ENCODE results near the gene GPC1.
A peak's percentile ranks its signal among the peaks of the same experiment; 100 is the strongest.
"Not testable (repeated sequence)": the region's sequence is repeated elsewhere in the genome, so short reads cannot be mapped to it uniquely, and the experiment has no call there.

Gene GPC1, protein sequence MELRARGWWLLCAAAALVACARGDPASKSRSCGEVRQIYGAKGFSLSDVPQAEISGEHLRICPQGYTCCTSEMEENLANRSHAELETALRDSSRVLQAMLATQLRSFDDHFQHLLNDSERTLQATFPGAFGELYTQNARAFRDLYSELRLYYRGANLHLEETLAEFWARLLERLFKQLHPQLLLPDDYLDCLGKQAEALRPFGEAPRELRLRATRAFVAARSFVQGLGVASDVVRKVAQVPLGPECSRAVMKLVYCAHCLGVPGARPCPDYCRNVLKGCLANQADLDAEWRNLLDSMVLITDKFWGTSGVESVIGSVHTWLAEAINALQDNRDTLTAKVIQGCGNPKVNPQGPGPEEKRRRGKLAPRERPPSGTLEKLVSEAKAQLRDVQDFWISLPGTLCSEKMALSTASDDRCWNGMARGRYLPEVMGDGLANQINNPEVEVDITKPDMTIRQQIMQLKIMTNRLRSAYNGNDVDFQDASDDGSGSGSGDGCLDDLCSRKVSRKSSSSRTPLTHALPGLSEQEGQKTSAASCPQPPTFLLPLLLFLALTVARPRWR

DNA sequence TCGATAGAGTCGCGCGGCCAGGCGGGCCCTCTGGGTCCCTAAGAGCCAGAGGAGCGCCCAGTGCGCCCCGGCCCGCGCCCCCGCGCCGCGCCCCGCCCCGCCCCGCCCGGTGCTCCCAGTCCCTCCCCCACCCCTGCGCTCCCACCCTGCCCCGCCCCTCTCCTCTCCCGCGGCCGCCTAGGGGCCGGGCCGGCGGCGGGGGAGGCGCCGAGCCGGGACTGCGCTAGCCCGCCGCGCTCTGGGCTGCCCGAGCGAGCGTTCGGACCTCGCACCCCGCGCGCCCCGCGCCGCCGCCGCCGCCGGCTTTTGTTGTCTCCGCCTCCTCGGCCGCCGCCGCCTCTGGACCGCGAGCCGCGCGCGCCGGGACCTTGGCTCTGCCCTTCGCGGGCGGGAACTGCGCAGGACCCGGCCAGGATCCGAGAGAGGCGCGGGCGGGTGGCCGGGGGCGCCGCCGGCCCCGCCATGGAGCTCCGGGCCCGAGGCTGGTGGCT is at the start of gene GPC1:
Gene GPC1, plus strand, starts transcription at position 207 of the 491 bp plus-strand sequence. Its CDS starts 256 bp downstream, at position 463.
- peak; percentile 58 to 85 (median 83) for DNase-seq

DNA sequence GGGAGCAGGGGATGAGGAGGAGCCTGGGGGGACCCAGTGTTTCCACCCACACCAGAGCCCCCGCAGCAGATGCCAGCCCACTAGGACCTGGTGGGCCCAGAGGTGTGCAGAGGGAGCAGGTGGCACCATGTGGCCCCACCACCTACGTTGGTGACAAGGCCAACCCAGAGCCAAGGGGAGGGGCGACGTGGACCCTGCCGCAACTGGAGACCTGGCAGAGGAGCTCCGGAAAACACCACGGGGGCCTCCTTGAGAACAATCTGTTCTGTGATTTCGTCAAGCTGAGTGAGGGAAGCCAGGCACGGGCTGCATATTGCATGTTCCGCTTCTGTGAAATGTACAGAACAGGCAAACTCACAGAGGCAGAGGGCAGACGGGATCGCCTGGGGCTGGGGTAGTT is 49.1 kb upstream of the GPC1 start:
- DNase-seq: no peak

DNA sequence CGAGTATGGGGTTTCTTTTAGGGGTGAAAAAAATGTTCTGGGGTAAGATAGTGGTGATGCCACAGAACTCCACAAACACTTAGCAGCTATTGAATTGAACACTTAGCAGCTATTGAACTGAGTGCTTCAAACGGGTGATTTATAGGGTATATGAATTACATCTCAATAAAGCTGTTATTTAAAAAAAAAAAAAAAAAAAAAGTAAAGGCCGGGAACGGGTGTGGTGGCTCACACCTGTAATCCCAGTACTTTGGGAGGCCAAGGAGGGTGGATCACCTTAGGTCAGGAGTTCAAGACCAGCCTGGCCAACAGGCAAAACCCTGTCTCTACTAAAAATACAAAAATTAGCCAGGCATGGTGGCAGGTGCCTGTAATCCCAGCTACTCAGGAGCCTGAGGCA is 48.7 kb upstream of the GPC1 start:
- DNase-seq: not testable (repeated sequence)

DNA sequence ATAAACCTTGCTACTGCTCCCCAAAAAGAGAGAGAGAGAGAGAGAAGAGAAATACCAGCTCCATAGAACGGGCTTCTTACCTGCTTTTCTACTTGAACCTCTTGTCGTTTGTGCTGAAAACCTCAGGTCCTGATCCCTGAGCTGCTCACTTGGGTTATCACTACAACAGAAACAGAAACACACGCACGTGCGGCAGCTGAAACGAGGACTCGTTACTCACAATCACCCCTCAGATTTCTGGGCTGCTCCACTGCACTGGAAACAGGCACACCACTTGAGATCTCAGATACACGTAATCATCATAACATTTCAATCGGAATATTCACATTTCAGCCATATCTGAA is 48.2 kb upstream of the GPC1 start:
- no peak for DNase-seq

DNA sequence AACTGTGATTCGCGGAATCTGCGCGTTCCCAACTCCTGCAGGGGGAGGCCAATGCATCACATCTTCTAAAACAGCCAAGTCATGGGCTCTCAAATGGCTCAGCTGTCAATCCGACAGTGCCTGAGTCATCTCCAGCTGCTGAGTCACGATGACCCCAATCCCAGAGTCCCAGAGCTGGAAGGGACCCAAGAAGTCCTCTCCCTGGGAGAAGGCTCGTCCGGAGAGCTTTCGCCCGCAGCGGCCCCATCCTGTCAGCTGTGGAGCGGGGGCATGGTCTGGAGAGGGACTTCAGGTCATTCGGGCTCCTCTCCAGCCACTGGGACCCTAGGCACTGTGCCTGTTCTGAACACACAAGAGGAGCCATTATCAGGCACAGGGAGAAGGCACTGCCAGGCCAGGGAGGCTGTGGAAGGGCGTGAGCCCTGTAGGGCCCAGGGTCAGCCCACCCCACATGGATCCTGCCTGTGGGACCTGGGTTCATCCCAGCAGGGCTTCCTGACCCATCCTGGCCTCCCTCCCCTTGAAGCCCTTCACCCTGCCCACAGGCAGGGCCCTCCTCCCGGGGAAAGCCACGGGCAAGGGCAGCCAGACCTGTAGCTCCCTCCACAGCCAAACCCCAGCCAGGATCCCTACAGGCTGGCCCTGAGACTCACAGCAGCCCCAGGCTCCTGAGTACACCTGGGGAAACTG is 47.6 kb upstream of the GPC1 start:
- no peak for DNase-seq

DNA sequence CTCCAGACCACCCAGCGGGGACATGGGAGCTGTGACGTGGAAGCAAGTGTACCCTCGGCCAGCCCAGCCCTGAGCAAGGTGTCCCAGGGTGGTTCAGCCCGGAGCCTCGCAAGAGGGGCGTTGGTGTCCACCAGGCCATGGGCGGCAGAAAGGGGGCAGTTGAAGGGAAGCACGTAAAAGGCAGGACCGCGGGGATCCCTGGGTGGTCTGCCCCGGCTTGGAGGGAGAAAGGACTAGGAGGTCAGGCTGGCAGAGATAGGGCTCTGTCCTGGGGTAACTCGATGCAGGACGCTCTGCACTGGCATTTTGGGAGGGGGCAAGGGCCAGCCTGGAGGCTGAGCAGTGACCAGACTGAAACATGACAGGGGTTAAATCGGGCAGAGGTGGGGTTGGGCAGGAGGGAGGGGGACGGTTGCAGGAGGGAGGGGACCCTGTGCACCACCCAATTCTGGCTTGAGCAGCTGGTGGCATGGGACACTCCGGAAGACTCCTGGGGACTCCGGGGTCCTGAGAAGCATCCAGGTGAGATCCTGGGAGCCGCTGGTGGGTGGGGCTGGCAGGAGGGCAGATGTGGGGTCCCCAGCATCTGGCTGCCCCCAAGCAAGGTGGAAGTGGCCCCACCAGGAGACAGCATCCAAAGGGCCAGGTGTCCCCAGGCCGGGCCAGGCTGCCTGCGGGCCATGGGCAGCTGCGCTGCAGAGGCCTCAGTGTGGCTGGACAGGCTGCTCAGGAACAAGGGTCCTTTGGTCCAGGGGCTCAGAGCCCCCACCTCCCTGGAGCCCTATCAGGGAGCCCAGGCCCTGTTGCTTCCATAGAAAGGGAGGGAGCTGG is 46.8 kb upstream of the GPC1 start:
- no peak for DNase-seq

DNA sequence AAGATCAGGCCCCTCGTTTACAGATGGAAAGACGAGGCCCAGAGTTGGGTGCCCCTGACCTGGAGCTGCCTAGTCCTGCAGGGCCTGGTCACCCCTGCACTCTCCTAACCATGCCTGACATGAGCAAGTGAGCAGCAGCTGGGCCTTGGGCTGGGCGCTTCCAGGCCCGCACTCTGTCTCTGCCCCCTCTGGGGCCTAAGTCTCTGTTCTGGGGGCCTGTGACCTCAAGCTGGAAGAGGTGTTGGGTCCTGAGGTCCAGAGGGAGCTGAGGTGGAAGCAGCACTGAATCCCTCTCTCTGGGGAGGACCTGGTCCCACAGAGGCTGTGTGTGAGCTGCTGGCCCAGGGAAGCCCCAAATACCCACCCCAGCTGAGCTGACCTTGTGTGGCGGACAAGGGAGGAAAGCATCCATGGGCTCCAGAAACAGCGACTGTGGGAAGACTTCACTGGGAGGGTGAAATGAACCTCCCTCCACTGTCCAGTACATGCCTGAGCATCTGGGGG is 46.1 kb upstream of the GPC1 start:
- DNase-seq: no peak

DNA sequence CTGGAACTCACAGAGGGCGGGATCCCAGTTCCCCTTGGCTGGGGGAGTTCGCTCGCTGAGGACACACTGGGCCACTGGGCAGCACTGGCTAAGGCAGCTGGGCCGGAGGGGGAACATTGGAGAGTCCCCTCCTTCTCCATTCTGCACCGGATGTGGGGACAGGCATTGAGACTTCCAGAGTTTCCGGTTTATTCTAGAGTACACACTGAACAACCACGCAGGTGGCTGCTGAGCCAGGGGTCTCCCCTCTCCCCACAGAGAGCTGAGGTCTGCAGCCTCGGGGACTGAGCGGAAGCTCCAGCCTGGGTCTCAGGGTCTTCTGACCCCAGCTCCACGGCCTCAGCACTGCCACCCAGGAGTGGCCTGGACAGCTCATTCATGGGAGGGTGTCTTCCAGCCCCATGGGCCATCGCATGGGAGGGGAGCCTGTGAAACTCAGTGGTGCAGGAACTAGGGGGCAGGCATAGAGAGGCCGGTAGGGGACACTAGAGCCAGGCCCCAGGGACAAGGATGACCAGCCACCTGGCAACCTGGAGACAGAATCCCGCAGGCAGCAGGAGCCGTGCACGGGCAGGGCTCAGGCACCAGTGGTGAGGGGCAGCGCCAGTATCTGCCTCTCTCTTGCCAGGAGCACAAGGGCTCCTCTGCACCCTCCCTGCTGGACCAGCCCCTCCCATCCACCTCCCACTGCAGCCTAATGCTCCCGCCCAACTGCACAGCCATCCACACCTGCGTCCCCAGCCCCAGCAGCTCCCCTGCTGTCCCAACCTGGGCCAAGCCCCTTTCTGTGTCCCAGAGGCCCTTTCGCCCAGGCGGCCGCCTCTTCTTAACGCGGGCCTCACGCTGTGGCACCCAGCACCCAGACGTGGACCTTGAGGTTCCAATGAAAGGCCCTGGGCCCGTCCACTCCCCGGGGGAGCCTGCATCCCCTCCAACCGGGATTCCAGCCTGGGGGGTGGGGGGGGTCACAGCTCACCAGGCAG is 45.1 kb upstream of the GPC1 start:
- DNase-seq: no peak

DNA sequence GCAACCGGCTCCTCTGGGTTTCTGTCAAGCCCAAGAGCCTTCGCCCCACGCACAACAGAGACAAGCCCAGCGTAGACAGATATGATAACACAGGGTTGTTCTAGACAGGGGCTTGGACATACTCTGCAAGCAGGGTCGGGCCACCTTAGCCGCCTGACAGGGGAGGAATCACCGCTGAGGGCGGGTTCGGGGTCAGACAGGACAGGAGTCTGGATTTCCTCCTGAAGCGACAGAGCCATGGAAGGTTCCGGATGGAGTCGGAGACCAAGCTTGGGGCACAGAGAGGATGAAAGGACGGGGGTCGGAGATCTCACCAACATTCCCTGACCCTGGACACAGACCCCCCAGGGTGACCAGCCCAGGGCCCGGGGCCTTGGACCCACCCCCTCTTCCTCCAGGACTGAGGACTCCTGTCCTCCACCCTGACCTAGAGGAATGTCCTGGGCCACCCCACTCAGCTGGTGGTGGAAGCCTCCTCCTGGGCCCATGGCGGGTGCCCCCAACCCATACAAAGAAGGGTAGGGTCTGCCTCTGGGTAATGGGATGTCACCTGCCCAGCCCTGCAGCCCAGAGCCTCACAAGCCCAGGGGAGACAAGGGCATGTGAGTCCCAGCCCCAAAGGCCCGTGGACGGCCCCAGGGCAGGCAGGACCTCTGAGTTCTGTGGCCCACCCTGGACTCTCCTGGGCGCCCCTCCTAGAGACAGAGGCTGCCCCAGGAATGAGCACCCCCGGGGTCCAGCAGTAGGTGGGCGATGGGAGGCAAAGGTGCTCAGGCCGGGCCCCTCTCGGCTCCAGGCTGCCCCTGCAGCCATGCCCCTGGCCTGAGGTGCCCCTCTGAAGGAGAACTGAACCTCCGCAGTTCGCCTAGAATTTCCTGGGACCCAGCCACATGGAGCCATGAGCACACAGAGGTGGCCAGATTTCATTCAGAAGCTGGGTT is 44.1 kb upstream of the GPC1 start:
- DNase-seq: no peak

DNA sequence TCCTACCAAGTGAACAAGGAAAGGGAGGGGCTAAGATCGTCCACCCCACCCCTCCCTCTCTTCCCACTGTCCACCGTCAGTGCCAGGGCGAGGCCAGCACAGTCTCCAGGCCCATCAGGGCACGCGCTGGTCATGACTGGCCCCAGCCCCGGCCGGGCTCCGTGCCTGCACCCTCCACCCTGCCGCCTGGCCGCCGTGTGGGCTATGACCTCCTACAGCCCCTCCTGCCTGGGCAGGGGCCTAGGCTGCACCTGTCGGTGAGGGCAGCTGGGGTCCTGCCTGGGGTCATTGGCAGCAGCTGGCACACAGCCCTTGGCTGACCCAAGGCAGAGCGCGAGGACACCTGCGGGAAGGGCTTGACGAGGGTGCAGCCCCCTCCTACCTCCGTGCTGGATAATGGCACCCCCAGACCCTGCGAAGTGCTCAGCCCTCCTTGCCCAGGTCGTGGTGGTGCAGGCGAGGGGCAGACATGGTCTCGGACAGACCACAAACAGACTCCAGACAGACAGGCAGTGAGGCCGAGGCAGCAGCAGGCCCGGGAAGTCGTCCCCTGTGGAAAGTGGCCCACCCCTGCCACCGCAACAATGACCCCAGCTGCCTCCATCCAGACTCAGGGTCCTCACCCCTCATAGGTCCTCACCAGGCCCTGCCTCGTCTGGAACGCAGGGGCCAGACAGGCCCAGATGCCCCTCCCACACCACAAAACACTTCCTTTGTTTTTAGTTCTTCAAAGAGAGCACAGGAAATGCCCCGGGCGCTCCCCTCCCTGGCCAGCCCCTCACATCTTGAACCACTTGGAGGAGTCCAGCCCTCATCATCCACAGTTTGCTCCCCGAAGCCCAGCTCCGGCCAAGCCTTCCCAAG is 43.1 kb upstream of the GPC1 start:
- DNase-seq: no peak

DNA sequence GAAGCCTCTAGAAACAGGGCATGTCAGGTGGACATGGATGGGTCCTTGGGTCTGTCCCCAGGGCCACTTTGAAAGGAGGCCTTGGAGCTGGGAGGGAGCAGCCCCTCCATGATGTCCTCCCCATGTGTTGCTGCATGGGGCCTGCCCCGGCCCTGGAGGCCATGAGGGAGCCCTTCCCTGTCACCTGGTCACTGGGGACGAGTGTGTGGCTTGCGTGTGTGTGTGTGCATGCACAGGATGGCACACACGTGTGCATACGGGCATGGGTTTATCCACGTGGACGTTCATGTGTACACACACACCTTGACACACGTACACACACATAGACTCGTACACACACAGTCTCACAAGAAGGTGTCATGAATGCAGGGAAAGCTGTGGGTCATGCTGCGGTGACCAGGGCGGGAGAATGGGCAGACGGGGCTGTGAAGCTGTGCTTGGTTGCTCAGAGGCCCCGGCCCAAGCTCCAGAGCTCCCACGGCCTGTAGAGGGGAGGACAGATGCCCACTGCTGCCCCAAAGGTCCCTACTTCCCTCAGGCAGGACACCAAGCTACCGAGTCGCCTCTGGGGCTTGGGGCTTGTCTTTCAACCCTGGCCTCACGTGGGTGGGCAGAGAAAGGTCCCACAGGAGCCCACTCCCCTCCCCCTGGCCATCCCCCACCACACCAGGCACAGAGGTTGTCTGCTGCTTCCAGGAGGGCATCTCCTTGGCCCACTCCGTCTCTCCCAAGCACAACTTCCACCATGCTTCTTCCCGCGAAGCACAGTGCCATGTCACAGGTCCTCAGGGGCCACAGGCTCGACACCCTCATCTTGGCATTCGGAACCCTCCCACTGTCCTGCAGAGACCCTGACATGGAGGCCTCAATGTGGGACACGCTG is 42.3 kb upstream of the GPC1 start:
- DNase-seq: no peak

DNA sequence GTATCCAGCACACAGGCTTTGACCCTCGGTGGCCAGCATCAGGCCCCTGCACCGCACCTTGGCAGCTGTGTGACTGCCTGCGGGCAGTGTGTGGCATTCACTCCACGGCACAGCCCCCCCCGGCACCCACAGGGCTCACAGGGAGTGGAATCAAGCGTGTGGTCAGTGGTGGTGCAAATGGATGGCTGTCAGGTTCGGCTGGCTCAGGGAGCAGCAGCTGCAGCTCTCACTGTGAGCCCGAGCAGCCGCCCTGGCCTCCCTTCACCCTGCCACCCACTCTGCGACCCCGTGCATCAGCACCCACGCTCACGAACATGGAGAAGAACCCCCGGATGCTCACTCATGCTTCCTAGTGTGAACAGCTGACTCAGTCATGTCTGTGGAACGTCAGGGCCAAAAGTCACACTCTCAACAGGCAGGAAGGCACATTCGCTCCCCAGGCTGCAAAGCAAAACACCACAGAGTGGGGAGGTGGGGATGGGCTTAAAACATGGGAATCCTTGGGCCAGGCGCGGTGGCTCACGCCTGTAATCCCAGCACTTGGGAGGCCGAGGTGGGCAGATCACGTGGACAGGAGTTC is 41.5 kb upstream of the GPC1 start:
- no peak for DNase-seq

DNA sequence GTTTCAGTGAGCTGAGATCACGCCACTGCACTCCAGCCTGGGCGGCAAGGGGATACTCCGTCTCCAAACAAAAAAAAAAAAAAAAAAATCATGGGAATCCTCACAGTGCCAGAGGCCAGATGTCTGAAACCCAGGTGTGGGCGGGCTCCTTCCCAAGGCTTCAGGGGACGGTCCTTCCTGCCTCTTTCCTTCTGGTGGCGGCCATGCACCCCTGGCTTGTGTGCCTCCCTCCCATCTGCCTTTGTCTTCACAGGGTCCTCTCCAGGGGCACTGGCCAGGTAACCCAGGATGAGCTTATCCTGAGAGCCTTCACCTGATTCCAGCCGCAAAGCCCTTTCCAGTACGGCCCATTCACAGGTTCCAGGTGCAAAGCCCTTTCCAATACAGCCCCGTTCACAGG is 40.9 kb upstream of the GPC1 start:
- DNase-seq: no peak

DNA sequence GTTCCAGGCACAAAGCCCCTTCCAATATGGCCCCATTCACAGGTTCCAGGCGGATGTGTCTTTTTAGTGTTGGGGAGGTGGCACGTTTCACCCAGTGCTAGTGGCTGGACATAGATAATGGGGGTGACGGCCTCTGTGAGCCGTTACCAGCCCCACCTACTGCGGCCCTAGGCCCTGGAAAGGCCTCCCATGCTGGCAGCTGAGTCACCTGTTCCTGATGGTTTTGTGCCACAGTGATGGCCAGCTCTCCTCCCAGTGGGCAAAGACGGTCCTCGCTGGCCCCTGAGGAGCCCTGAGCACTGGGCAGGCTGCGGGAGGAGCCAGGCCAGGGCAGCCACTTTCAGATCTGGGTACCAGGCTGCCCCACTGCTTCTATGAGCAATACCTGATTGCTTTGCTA is 40.0 kb upstream of the GPC1 start:
- no peak for DNase-seq

DNA sequence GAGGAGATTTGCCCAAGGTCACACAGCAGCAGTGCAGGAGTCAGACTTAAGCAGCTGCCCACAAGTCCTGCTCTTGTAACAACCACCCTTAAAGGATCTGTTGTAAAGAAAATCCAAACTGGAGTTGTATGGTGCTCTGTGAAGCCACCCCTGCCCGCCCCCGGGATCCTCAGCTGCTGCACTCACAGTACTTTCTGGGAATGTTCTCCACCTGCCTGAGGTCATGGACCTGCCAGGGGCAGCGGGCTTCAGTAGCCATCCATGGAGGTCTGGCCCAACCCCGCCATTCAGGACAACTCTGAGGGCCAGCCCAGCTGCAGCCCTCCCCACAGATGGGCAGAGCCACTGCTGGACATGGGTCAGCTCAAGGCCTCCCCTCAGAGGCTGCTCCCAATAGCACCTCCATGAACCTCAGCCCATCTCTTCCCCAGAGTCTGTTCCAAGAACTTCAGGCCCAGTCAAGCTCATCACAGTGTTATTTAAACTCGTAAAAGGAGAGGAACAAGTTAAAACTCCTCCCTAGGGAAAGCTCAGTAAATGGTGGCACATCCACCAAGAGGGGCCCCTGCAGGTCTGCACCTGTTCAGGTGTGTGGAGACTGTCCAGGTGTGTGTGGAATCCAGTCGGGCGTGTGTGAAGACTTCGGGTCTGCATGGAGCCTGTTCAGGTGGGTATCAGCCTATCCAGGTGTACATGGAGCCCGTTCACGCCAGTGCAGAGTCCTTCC is 39.4 kb upstream of the GPC1 start:
- no peak for DNase-seq

DNA sequence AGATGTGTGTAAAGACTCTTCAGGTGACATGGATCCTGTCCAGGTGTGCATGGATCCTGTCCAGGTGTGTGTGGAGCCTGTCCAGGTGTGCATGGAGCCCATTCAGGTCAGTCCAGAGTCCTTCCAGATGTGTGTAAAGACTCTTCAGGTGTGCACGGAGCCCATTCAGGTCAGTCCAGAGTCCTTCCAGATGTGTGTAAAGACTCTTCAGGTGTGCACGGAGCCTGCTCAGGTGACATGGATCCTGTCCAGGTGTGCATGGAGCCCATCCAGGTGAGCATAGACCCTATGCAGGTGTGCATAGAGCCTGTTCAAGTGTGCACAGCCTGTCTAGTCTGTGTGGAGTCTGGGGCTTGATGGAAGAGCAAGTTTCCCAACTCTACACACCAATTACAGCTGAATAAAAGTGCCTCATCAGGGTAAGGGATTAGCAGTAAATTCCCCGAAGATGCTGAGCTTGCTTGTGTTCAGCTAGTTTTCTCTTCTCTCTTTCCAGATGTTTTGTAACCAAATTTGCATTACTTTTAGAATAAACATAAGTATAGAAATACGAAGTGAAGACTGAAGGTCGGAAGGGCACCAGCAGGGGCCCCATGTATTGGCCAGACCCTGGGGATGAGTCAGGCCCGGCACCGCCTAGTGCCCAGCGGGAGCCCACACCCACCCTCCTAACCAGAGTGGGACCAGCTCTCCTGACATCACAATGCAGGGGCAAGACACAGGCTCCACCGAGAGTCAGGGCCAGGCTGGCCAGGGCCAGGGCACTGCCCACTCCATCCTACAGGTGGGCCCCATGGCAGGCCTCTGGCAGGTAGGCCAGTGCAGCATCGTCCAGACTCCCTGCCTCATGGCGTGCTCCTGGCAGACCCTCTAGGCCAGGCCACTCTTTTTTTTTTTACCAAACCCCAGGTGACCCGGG is 38.6 kb upstream of the GPC1 start:
- no peak for DNase-seq

Measured in NCI-H1417 (cell line).